H1 (cell line): ENCODE results near the gene DCTN1. TPM values are rescaled to one million over a fixed set of nuclear protein-coding genes. Genes with fewer than 3 reads are reported as not detected.

Source experiments
- CREB1 ChIP-seq: IDR thresholded peaks from 2 replicates; pipeline ENCODE4 v1.6.1; 2012; ENCODE audit warnings: inconsistent platforms
- EGR1 ChIP-seq: IDR thresholded peaks from 2 replicates; pipeline ENCODE4 v1.6.1; 2011; ENCODE audit warnings: low read depth, low read length, borderline replicate concordance
- FOSL1 ChIP-seq: IDR thresholded peaks from 2 replicates; pipeline ENCODE4 v1.6.1; 2011; ENCODE audit warnings: mild to moderate bottlenecking, low read depth, low read length, moderate library complexity; ENCODE audit not compliant: insufficient read depth
- RXRA ChIP-seq: IDR thresholded peaks from 2 replicates; pipeline ENCODE4 v1.6.1; 2011; ENCODE audit warnings: low read depth, mild to moderate bottlenecking, low read length, moderate library complexity; ENCODE audit not compliant: insufficient read depth
- SAP30 ChIP-seq: fragments of 300-600 bp; sonication (generic); IDR thresholded peaks from 2 replicates; pipeline ENCODE4 v1.7.1; 2012; ENCODE audit warnings: low read length, moderate library complexity, mild to moderate bottlenecking, inconsistent platforms; ENCODE audit not compliant: insufficient read depth, insufficient replicate concordance
- SP2 ChIP-seq: IDR thresholded peaks from 2 replicates; pipeline ENCODE4 v1.6.1; 2012; ENCODE audit warnings: mild to moderate bottlenecking, low read length, inconsistent platforms
- SRF ChIP-seq: IDR thresholded peaks from 2 replicates; pipeline ENCODE4 v1.6.1; 2011; ENCODE audit warnings: mild to moderate bottlenecking, low read depth, low read length, moderate library complexity
- polyA plus RNA-seq, 7 experiments: library from polyadenylated mRNA; depleted of rRNA in 3 of 7; stranded (reverse) in 5 of 7; unstranded in 2 of 7; fragments of >200 nt in 5 of 7; fragments of 200-250 nt in 2 of 7; gene quantifications; 1 replicate in 5 of 7; 2 replicates in 1 of 7; 4 replicates in 1 of 7; pipeline versions ENCODE4 v1.2.1 to v1.2.3, GENCODE V29; 2011 to 2013; ENCODE audit warnings: missing spikeins in 2 of 7, mixed read lengths in 2 of 7
- total RNA-seq: library from RNA; stranded (reverse); fragmentation: NEBNext Ultra II Directional; extraction: Animal tissue kit (Norgen Biotek cat#: 25700); gene quantifications from 2 replicates; pipeline ENCODE4 v1.2.1, GENCODE V29; 2021
- TF ChIP-seq, protein P1 (sequence below): IDR thresholded peaks from 2 replicates; pipeline ENCODE4 v1.6.1; 2011; ENCODE audit warnings: low read length, improper control_type of control experiment
- TF ChIP-seq, protein P2 (sequence below), 3 experiments: IDR thresholded peaks; 1 replicate in 2 of 3; 2 replicates in 1 of 3; pipeline versions ENCODE4 v1.5.1 to v1.6.1; 2011; ENCODE audit warnings: low read length in 3 of 3, mild to moderate bottlenecking in 3 of 3, inconsistent platforms in 2 of 3, low read depth in 1 of 3, moderate library complexity in 1 of 3; ENCODE audit not compliant: insufficient read depth in 1 of 3; ENCODE audit errors: control extremely low read depth in 1 of 3

Gene DCTN1
- total and polyA plus RNA-seq, 2 of the 8 experiments (the other 6 are each of a cell fraction or from before 2014, with no cell fraction given), result 105 to 162 TPM

GRCh38 chr2:74391580-74392448 lies 11.7 kb upstream of the DCTN1 start (continued):
- TF ChIP-seq FOSL1 (no peak), RXRA (no peak), SP2 (no peak), SRF (no peak), SAP30 (no peak), CREB1 (no peak; the same call in 1 of the 2 replicates), EGR1 (no peak)
- TF ChIP-seq, protein P1, sequence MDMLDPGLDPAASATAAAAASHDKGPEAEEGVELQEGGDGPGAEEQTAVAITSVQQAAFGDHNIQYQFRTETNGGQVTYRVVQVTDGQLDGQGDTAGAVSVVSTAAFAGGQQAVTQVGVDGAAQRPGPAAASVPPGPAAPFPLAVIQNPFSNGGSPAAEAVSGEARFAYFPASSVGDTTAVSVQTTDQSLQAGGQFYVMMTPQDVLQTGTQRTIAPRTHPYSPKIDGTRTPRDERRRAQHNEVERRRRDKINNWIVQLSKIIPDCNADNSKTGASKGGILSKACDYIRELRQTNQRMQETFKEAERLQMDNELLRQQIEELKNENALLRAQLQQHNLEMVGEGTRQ, result no peak
- TF ChIP-seq, protein P2, sequence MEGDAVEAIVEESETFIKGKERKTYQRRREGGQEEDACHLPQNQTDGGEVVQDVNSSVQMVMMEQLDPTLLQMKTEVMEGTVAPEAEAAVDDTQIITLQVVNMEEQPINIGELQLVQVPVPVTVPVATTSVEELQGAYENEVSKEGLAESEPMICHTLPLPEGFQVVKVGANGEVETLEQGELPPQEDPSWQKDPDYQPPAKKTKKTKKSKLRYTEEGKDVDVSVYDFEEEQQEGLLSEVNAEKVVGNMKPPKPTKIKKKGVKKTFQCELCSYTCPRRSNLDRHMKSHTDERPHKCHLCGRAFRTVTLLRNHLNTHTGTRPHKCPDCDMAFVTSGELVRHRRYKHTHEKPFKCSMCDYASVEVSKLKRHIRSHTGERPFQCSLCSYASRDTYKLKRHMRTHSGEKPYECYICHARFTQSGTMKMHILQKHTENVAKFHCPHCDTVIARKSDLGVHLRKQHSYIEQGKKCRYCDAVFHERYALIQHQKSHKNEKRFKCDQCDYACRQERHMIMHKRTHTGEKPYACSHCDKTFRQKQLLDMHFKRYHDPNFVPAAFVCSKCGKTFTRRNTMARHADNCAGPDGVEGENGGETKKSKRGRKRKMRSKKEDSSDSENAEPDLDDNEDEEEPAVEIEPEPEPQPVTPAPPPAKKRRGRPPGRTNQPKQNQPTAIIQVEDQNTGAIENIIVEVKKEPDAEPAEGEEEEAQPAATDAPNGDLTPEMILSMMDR (IDR thresholded peaks at IDR 0.05; ENCODE audit: control extremely low read depth in 1 of 3, insufficient read depth in 1 of 3, low read depth in 1 of 3, low read length in 3 of 3), result peak; percentile 75 to 98 (median 97)
